H7 (cell line): ENCODE results near the gene SMYD3. TPM values are rescaled to one million over a fixed set of nuclear protein-coding genes. Genes with fewer than 3 reads are reported as not detected.

Experiments used
- DNase-seq: peaks from one replicate; pipeline ENCODE4 v3.0.0; 2012
- H3K27me3 ChIP-seq: 2 replicates; pipeline ENCODE4 v1.6.0; 2011; ENCODE audit warnings: mild to moderate bottlenecking, low read length; ENCODE audit not compliant: control insufficient read depth, insufficient read depth
- H3K36me3 ChIP-seq: replicated peaks from 2 replicates; pipeline ENCODE4 v1.5.1; 2011; ENCODE audit warnings: low read length; ENCODE audit not compliant: control insufficient read depth, insufficient read depth
- H3K4me3 ChIP-seq: 2 replicates; pipeline ENCODE4 v1.5.1; 2011; ENCODE audit warnings: low read depth, mild to moderate bottlenecking, control low read depth, low read length, moderate library complexity; ENCODE audit not compliant: insufficient read depth
- total RNA-seq: library from RNA; depleted of rRNA; stranded (reverse); fragments of >200 nt; shearing (Covaris generic); gene quantifications from 2 replicates; pipeline ENCODE4 v1.2.3, GENCODE V29; 2014

Gene SMYD3
- total RNA-seq, 1 experiment from 2014 or later = 31.0 TPM

DNA sequence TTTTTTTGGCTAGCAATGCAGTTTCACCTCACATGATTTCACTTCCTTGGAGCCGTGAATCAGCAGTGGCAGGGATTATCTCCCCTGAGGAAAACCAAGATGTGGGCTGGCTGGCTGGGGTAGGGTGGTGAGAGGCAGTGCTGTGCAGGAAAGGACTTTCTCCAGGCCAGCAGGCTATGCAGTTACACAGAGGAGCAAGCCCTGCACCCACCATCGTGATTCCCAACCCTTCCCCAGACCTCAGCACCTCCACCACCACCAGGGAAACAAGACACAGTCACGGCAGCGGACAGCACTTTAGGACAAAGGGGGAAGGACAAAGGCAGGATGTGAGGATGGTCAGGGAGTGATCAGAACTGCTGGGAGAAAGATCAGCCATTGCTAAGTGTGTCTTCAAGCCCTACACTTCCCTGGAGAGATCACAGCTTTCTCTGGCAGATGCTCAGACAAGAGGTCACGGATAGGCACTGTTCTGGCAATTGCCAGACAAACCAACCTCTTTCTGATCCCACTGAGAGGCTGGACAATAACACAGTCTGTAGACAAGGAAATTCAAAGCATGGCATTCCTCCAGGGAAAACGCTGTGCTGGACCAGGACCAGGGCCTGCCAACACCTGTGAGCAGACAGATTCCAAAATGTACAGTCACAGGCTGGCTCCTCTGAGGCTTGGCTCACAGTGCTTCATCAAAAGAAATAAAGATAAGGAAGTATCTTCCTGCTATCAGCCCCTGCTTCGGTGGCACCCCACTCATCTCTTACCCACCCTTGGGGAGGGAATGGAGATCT is 509.4 kb downstream of the SMYD3 start:
- H3K4me3 ChIP-seq = no peak overlapping the region
- no peak for DNase-seq
- no peaks in the 10 kb centered on the region for H3K36me3 ChIP-seq
- H3K27me3 ChIP-seq = no peaks in the 10 kb centered on the region

DNA sequence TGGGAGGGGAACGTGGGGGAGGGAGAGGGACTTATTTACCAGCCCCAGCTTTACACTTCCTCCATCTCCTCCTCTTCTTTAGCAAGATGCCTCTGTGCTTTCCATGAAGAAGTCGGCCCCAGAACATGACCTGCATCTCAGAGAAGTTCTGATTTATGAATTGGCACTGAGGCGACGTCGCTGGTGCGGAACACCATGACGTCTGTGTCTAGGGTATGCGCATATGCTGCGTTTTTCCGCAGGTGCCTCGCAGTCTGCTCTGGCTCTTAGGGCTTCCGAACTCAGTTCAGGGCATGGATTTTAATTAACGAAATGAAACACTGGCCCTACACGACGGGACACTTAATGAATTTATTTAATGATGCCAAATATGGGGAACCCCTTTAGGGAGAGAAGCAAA is 510.3 kb downstream of the SMYD3 start:
- Histone ChIP-seq H3K4me3 (no peak overlapping the region), H3K27me3 (no peaks in the 10 kb centered on the region), H3K36me3 (no peaks in the 10 kb centered on the region)
- no peak for DNase-seq

DNA sequence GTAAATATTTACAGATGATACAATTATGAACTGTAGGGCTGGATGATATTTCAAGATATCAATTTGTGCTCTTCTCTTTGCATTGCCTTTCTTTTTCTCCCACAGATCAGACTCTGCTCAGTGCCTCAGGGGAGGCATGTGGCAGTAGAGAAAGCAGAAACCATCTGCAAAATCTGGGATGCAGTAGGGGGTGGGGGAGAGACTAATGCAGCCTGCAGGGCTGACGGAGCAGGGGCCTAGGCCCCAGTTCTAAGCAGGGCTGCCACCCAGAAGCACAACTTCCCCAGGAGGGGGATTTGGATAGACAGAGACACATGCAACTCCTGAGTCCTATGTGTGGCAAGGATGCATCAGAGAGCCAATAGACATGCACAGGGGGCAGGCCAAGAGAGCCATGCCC is 511.6 kb downstream of the SMYD3 start:
- Histone ChIP-seq H3K27me3 (no peaks in the 10 kb centered on the region), H3K4me3 (no peak overlapping the region), H3K36me3 (no peaks in the 10 kb centered on the region)
- no peak for DNase-seq

DNA sequence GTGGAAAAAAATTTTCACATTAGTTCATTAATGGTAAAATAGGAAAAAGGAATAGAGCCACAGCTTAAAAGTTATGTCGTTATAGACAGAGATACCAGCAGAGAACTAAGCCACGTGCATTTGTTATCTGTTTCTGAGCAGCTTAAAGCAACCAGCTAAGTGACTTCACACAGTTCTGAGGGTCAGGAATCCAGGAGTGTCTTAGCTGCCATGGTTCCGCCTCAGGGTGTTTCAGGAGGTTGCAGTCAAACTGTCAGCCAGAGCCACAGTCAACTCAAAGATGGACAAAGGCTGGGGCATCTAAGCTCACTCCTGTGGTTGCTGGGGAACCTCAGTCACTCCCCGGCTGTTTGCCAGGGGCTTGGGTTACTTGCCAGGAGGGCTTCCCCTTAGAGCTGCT is 515.8 kb downstream of the SMYD3 start:
- Histone ChIP-seq H3K27me3 (no peaks in the 10 kb centered on the region), H3K4me3 (no peak overlapping the region), H3K36me3 (no peaks in the 10 kb centered on the region)
- DNase-seq = no peak

DNA sequence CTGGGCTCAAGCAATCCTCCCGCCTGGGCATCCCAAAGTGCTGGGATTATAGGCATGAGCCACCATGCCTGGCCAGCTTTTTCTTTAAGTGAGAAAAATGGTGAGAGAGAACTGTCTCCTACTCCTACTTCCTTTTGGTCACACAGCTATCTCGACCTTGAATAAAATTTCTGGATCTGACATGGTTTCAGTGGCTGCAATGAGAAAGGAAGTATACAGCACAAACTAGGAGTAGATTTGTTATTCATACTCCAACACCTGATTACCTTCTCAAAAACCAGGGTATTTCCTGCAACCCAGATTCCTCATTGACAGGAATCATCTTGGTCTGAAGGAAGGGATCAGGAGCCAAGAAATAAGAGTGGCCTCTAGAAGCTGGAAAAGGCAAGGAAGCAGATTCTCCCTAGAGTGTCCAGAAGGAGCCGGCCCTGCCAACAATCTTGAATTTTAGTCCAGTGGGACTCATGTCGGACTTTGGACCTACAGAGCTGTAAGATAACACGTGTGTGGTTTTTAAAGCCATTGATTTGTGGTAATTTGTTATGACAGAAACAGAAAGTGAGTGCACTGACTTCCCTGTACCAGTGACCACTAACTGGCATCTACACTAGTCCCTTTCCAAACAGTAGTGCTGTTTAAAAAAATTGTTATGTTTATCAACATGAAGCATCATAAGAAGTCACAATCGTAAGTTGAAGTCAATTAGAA is 516.6 kb downstream of the SMYD3 start:
- no peak for DNase-seq
- no peaks in the 10 kb centered on the region for H3K27me3 ChIP-seq
- no peaks in the 10 kb centered on the region for H3K36me3 ChIP-seq
- H3K4me3 ChIP-seq = no peak overlapping the region

DNA sequence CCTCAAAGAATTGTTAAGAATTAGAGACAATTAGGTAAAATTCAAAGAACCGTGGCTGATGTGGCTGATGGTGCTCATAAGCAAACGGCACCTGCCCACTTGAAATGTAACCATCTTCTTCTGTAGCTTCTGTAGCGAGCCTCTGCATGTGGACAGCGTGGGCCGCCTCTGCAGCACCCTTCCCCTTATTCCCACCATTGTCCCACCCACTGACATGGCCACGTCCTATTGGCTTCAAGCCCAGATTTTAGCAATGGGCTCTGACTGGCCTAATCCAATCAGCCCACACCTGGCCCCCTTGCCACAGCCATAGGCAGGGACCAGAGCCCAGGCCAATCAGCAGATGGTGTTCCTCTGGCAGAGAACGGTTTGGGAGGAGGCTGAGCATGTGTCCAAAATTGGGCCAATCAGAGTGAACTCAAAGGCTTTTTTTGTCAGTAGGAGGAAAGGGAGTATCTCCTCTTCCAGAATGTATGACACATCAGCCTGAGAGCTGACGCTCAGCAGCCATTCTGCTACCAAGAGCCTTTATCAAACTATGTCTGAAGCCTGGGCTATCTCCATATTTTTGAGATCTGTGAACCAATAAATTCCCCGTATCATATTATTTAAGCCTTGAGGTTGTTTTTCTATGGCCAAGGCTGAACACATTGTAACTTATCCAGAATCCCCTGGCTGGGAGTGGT is 518.5 kb downstream of the SMYD3 start:
- Histone ChIP-seq H3K27me3 (no peaks in the 10 kb centered on the region), H3K4me3 (no peak overlapping the region), H3K36me3 (no peaks in the 10 kb centered on the region)
- no peak for DNase-seq

DNA sequence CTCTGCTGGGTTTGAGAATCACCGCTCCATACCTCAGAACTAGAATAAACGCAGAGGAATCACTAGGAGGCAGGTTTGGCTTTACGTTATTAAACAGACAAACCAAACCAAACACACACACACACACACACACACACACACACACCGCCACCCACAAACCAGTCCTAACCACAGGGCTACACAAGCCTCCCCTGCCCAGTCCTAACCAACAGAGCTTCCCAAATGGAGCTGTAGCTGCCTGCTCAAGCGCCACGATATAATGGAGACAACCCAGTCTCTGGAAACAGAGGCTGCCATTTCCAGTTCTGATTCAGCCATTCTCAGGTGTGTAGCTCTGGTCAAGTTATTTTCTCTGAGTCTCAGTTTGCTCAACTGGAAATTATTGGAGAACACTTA is 519.1 kb downstream of the SMYD3 start:
- no peak for DNase-seq
- Histone ChIP-seq H3K36me3 (no peaks in the 10 kb centered on the region), H3K4me3 (no peak overlapping the region), H3K27me3 (no peaks in the 10 kb centered on the region)

DNA sequence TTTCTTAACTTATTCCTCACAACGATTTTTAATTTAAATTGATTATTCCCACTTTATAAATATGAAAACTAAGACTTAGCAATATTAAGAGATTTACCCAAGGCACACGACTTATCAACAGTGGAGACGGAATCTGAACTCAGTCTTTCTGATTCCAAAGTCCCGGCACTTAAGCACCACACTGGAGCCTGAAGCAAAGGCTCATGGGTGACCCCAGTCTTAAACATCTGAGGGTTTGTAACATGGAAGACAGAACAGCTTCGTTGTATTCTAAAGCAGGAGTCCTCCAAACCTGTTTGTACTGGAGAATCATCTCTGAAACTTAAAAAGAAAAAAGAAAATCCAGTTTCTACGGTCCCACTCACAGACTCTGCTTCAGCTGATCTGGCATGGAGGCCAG is 519.5 kb downstream of the SMYD3 start:
- H3K36me3 ChIP-seq = no peaks in the 10 kb centered on the region
- DNase-seq = no peak
- no peak overlapping the region for H3K4me3 ChIP-seq
- H3K27me3 ChIP-seq = no peaks in the 10 kb centered on the region

DNA sequence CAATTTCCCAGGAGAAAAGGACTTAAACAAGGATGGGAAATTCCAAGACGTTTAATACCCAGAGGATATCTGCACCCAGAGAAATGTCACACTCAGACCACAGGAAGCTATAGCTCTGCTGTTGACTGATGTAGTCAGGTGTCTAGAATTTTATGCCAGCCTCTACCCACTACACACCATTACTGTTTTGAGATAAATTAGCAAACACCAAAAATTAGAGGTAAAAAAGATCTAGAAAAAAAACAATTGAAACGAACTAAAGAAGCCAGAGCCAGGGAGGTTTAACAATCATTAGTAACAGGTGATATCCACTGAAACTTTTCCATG is 519.9 kb downstream of the SMYD3 start:
- DNase-seq = no peak
- no peak overlapping the region for H3K4me3 ChIP-seq

DNA sequence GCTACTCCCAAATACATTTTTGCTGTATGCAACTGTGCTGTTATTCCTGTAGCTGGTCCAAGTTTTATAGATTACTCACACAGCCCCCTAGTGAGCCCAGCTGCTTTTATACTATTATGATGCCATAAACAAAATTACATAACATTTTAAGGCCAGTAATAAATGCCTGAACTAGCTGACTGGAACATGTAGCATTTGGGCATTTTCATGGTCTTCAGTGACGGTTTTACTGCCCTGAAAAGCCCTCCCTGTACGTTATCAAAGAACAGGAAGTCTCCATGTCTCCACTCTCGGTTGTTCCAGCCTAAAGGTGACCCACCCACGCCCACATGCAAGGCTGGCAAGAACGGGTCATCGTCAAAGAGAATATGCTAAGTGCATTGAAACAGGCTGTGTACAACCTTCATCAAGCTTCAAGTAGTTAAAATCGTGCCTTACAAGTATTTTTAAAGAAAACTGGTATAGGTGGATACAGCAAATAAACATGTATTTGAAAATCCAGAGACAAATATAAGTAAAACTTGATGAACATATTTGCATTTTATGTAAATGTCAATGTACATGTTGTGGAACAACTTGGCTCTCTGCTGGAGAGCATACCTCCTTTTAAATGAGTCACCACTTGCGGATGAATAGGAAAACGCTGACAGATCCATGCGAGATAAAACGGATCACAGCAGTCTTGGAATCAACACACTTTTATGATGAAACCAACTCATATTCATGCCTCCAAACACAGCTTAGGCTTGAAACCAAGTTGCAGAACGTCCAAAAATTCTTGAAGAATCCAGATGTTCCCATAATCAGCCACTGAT is 520.5 kb downstream of the SMYD3 start:
- H3K27me3 ChIP-seq = no peaks in the 10 kb centered on the region
- H3K36me3 ChIP-seq = no peaks in the 10 kb centered on the region
- no peak for DNase-seq
- no peak overlapping the region for H3K4me3 ChIP-seq

More for the DNA sequence above, 519.9 kb downstream of the SMYD3 start:
- no peaks in the 10 kb centered on the region for H3K36me3 ChIP-seq
- no peaks in the 10 kb centered on the region for H3K27me3 ChIP-seq

DNA sequence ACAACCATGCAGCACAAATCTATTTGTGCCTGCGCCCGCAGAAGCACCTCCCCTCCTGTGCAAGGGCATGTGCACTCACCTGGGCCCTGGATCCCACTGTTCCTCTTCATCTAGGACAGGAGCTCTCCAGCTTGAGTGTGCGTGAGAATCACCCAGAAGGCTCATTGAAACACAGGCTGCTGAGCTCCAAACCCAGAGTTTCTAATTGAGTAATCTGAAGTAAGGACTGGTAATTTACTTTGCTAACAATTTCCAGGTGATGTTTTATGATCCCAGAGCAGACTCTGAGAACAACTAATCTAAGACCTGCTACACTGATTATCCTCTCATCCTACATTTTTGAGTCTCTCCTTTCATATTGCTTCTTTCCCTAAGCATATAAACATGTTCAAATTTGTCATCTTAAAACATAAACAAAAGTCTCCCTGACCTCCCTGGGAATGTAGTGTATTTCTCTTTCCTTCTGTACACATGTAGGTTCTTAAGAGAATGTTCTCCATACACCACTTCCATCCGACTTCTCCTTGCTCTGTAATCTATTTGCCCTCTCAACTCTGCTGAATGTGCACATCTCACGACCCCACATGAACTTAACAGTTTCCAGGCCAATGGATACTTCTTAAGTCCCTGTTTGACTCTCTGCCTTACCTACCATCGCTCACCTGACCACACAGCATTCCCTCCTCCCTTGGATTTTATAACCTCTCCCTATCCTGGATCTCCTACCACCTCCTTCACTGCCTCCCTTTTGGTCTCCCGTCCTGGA is 522.5 kb downstream of the SMYD3 start:
- Histone ChIP-seq H3K27me3 (no peaks in the 10 kb centered on the region), H3K4me3 (no peak overlapping the region), H3K36me3 (no peaks in the 10 kb centered on the region)
- no peak for DNase-seq

DNA sequence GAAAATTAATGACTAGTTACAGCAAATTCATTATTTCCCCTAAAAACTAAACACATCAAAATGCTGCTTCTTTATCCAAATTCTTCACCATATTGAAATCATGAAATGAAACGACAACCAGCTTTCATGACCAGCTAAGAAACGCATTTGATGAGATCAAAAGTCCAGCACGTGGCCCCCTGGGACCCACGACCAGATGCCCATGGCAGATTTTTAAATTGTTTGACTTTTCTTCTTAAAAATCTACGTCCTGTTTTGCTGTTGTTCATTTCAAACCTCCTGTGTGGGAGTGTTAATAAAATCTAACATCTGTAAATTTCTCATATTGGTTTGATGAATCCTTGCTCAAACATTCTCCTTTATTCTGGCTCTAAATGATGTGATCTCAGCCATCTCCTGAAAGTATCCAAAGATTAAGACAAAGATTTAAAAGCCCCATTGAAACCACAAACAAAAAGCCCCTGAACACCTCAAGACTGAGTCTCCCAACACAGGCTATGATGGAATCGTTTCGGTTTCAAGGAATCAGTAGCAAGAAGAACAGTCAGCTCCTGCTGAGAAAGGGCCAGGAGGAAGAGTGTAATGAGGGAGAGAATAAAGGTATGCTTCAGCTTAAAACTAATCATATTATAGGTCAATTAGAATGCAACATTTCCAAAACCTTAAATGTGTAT is 523.6 kb downstream of the SMYD3 start:
- Histone ChIP-seq H3K36me3 (no peaks in the 10 kb centered on the region), H3K4me3 (no peak overlapping the region), H3K27me3 (no peaks in the 10 kb centered on the region)
- DNase-seq = no peak

DNA sequence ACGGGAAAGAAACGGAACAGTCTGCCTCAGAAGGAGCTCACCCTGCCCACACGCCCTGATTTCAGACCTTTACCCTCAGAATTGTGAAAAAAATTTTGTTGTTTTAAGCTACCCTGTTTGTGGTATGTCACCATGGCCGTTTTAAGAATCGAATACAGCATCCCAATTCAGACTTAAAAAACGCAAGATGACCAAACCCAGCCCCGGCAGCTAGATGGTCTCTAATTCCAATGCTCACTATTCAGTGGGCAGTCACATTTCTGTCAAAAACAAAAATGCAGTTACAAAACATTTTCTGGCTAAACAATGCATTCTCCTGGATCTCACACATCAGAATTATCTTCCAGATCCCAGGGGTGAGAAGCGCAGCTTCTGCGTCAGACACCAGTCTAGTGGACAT is 527.5 kb downstream of the SMYD3 start:
- H3K36me3 ChIP-seq = no peaks in the 10 kb centered on the region
- no peak for DNase-seq
- no peaks in the 10 kb centered on the region for H3K27me3 ChIP-seq
- no peak overlapping the region for H3K4me3 ChIP-seq
